GM18909 (cell line): ENCODE results near the gene OR10J5.
"Not testable (repeated sequence)": the region's sequence is repeated elsewhere in the genome, so short reads cannot be mapped to it uniquely, and the experiment has no call there.

ENCODE experiments used
- ATAC-seq: cut with Tn5 transposase; IDR thresholded peaks from one replicate; pipeline ENCODE4 v1.9.1; 2021; ENCODE audit warnings: mild to moderate bottlenecking; ENCODE audit not compliant: unreplicated experiment, poor library complexity

Gene OR10J5

GRCh38 chr1:159535907-159536306 is at the start of gene OR10J5:
Gene OR10J5 (minus strand): TSS chr1:159536007. CDS start chr1:159536007, 0 bp downstream.
- no peak for ATAC-seq

GRCh38 chr1:159584536-159584935 is 48.7 kb upstream of the OR10J5 start:
- no peak for ATAC-seq

GRCh38 chr1:159581422-159581821 is 45.6 kb upstream of the OR10J5 start:
- no peak for ATAC-seq

GRCh38 chr1:159580340-159580739 is 44.5 kb upstream of the OR10J5 start:
- peak; percentile 74 for ATAC-seq

GRCh38 chr1:159577446-159577845 is 41.6 kb upstream of the OR10J5 start:
- ATAC-seq = no peak

GRCh38 chr1:159562680-159563079 is 26.9 kb upstream of the OR10J5 start:
- ATAC-seq = no peak

- ATAC-seq = no peak
Observed at GRCh38 chr1:159561497-159561896, 25.7 kb upstream of the OR10J5 start.

GRCh38 chr1:159560599-159560998 is 24.8 kb upstream of the OR10J5 start:
- ATAC-seq = no peak

GRCh38 chr1:159556931-159557369 is 21.1 kb upstream of the OR10J5 start:
- no peak for ATAC-seq

GRCh38 chr1:159554696-159555095 is 18.9 kb upstream of the OR10J5 start:
- no peak for ATAC-seq

- no peak for ATAC-seq
Observed at GRCh38 chr1:159554261-159554660, 18.5 kb upstream of the OR10J5 start.

- no peak for ATAC-seq
Observed at GRCh38 chr1:159548126-159548525, 12.3 kb upstream of the OR10J5 start.

- no peak for ATAC-seq
Observed at GRCh38 chr1:159532922-159533321, 2.9 kb downstream of the OR10J5 start.

- ATAC-seq = not testable (repeated sequence)
Observed at GRCh38 chr1:159524792-159525191, 11.0 kb downstream of the OR10J5 start.

GRCh38 chr1:159510229-159510541 is 25.6 kb downstream of the OR10J5 start:
- ATAC-seq = no peak

- ATAC-seq = no peak
Observed at GRCh38 chr1:159509440-159510228, 26.2 kb downstream of the OR10J5 start.

- ATAC-seq = no peak
Observed at GRCh38 chr1:159508951-159509350, 26.9 kb downstream of the OR10J5 start.

GRCh38 chr1:159505676-159506075 is 30.1 kb downstream of the OR10J5 start:
- no peak for ATAC-seq

GRCh38 chr1:159501082-159501481 is 34.7 kb downstream of the OR10J5 start:
- ATAC-seq = no peak

GRCh38 chr1:159494513-159495210 is 41.1 kb downstream of the OR10J5 start:
- ATAC-seq = not testable (repeated sequence)

- no peak for ATAC-seq
Observed at GRCh38 chr1:159493354-159493753, 42.5 kb downstream of the OR10J5 start.
